Stimulated activated CD4-positive, alpha-beta T cell treated with anti-CD3 and anti-CD28 coated beads, Interleukin-1b, Interleukin-23, amount 100 ng/mL, for 24 hours (primary cell): Measurements from ENCODE around the gene ACVR1B.

Experiments used
- DNase-seq, 4 experiments: peaks; one replicate each; pipeline ENCODE4 v3.0.0-alpha.2; 2020; ENCODE audit warnings: low read depth in 4 of 4, low spot score in 1 of 4

Gene ACVR1B

GRCh38 chr12:51942501-51943000 lies 8.9 kb upstream of the ACVR1B start:
- DNase-seq: no peak

GRCh38 chr12:51943346-51943745 lies 8.2 kb upstream of the ACVR1B start:
- DNase-seq: no peak

- DNase-seq: no peak
Measured at GRCh38 chr12:51944608-51945233, 6.8 kb upstream of the ACVR1B start.

- DNase-seq: no peak
Measured at GRCh38 chr12:51947246-51947996, 4.1 kb upstream of the ACVR1B start.

- no peak for DNase-seq
Measured at GRCh38 chr12:51948066-51948465, 3.4 kb upstream of the ACVR1B start.

- no peak for DNase-seq
Measured at GRCh38 chr12:51949342-51950030, 2.0 kb upstream of the ACVR1B start.

GRCh38 chr12:51950682-51951198 lies 759 bp upstream of the ACVR1B start:
- no peak for DNase-seq

GRCh38 chr12:51951843-51952722 lies 584 bp downstream of the ACVR1B start:
- no peak for DNase-seq

GRCh38 chr12:51953089-51953488 lies 1.6 kb downstream of the ACVR1B start:
- no peak for DNase-seq

- DNase-seq: no peak
Measured at GRCh38 chr12:51953864-51954263, 2.4 kb downstream of the ACVR1B start.

GRCh38 chr12:51954561-51955361 lies 3.3 kb downstream of the ACVR1B start:
- no peak for DNase-seq

GRCh38 chr12:51955702-51956101 lies 4.2 kb downstream of the ACVR1B start:
- no peak for DNase-seq

- DNase-seq: no peak
Measured at GRCh38 chr12:51958542-51958941, 7.0 kb downstream of the ACVR1B start.

GRCh38 chr12:51959211-51959610 lies 7.7 kb downstream of the ACVR1B start:
- DNase-seq: no peak

GRCh38 chr12:51959921-51960320 lies 8.4 kb downstream of the ACVR1B start:
- no peak for DNase-seq

- DNase-seq: no peak
Measured at GRCh38 chr12:51960488-51960887, 9.0 kb downstream of the ACVR1B start.

- no peak for DNase-seq
Measured at GRCh38 chr12:51960890-51961289, 9.4 kb downstream of the ACVR1B start.

GRCh38 chr12:51961834-51962233 lies 10.3 kb downstream of the ACVR1B start:
- DNase-seq: no peak

GRCh38 chr12:51962737-51963136 lies 11.2 kb downstream of the ACVR1B start:
- DNase-seq: no peak

- no peak for DNase-seq
Measured at GRCh38 chr12:51963477-51963876, 12.0 kb downstream of the ACVR1B start.
